Fibroblast of skin of left quadriceps (primary cell): ENCODE results near the gene GPR17.

Experiments
- DNase-seq, 2 experiments: peaks; one replicate each; pipeline ENCODE4 v3.0.0-alpha.2; 2013; ENCODE audit warnings: low read depth in 2 of 2

GPR17 gene

DNA sequence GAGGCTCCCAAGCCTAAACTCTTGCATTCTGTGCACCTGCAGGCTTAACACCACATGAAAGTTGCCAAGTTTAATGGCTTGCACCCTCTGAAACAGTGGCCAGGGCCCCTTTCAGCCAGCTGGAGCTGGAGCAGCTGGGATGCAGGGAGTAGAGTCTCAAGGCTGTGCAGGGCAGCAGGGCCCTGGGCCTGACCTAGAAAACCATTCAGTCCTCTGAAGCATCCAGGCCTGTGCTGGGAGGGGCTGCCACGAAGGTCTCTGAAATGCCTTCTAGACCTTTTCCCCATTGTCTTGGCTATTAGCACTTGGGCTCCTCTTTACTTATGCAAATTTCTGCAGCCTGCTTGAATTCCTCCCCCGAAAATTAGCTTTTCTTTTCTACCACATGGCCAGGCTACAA, 44.7 kb downstream of the GPR17 start:
- no peak for DNase-seq

DNA sequence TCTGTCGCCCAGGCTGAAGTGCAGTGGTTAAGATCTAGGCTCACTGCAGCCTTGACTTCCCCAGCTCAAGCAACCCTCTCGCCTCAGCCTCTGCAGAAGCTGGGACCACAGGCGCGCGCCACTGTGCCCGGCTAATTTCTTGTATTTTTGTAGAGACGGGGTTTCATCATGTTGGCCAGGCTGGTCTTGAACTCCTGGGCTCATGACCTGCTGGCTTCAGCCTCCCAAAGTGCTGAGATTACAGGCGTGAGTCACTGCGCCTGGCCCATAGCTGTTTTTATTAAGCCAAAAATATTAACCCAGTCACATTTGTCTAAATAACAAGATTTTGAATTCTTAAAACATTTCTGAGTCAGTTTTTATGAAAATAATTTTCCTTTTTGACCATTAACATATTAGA, 49.0 kb downstream of the GPR17 start:
- DNase-seq = no peak

- peak; percentile 20 to 29 for DNase-seq
Measured at GRCh38 chr2:127695491-127696472, 49.8 kb downstream of the GPR17 start.

DNA sequence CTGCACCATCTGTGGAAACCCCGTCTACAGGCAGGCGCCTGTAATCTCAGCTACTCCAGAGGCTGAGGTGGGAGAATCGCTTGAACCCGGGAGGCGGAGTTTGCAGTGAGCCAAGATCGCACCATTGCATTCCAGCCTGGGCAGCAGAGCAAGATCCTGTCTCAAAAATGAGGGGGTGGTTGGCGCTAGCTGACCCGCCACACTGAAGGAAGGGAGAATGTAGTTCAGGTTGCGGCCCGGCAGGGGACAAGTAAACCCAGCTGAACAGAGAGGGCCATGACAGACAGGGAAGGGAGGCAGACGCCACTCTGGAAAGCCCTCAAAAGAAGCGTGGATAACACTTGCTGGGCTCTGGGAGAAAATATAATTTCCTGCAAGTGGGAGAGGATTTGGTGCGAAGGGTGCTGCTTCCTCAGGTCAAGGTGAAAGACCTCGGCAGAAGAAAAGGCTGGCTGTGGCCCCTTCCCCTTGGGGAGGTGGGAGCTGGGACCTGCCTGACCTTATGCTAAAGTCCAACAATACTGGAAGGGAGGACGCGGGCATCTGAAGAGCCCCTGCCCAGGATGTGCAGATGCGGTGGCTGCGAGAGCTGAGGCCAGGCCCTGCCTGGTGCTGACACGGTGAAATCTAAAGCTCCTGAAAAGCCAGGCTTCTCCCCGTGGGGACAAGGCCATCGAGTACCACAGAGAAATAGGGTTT, 51.7 kb downstream of the GPR17 start:
- DNase-seq = no peak

- DNase-seq = no peak
Measured at GRCh38 chr2:127698553-127699355, 52.8 kb downstream of the GPR17 start.

DNA sequence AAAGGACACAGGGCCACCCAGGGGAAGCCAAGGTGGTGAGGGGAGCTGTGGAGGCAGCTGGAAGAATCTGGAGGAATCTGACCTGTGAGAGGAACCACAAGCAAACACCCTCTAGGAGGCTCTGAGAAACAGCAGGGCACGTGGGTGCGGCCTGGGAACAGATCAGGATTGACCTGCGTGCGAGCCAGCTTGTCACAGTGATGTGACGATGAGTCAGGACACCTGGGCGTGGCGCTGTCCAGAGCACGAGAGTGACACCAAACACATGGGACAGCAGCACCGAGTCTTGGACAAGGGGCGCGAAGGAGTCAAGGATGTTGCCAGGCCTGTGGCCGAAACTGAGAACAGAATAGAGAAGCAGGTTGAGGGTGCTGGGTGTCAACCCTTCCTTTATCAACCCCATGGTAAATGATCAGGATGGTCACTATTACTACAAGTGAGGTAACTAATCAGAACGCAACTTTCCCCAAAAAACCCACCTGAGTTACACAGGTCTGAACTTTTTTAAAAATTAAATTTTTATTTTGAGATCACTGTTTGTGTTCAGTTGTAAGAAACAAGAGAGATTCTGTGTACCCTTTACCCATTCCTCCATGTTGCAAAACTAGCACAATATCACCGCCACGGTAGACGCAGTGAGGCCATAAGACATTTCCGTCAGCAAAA, 54.7 kb downstream of the GPR17 start:
- DNase-seq = no peak

GRCh38 chr2:127701193-127701650, 55.3 kb downstream of the GPR17 start, which contains the start of gene SFT2D3:
Gene SFT2D3, plus strand, starts transcription at chr2:127701497. Its CDS starts 32 bp downstream, at chr2:127701529.
- peak; percentile 62 to 74 for DNase-seq

DNA sequence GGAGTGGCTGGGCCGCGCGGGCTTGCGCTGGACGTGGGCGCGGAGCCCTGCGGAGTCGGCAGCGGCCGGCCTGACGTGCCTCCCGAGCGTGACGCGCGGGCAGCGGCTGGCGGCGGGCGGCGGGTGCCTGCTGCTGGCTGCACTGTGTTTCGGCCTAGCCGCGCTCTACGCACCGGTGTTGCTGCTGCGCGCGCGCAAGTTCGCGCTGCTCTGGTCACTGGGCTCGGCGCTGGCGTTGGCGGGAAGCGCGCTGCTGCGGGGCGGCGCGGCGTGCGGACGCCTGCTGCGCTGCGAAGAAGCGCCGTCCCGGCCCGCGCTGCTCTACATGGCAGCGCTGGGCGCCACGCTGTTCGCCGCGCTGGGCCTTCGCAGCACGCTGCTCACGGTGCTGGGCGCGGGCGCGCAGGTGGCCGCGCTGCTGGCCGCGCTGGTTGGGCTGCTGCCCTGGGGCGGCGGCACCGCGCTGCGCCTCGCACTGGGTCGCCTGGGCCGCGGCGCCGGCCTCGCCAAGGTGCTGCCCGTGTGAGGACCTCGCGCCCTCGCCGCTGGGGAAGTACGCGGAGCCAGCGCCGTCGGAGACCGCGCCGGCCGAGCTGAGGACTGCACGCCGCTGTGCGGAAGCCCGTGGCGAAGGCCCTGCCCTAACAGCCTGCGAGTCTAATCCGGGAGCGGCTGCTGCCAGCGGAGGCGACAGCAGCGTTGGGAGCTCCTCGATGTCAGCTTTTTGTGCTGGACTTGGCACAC, 55.9 kb downstream of the GPR17 start:
- peak; percentile 24 to 29 for DNase-seq
